ENCODE data around the gene EPS8L3.

The EPS8L3 gene

GRCh38 chr1:109770331-109771095 lies 6.8 kb upstream of the EPS8L3 start:
- Histone ChIP-seq H3K4me2 (ENCODE audit: low read length) (no peak overlapping the region), H3K36me3 (ENCODE audit: control insufficient read depth, insufficient read depth, low read length) (no peaks in the 10 kb centered on the region), H3K4me3 (ENCODE audit: low read depth, low read length) (no peak overlapping the region), H3K79me2 (no peaks in the 10 kb centered on the region), H2AFZ (no peak overlapping the region), H3K27me3 (ENCODE audit: control insufficient read depth, insufficient read depth, low read length) (no peaks in the 10 kb centered on the region), H3K9me3 (ENCODE audit: control insufficient read depth, low read length) (no peaks in the 10 kb centered on the region), H3K27ac (no peak overlapping the region), H3K9ac (no peak overlapping the region), H3K4me1 (no peaks in the 10 kb centered on the region)
- no peak for TF ChIP-seq CTCF (IDR thresholded peaks at IDR 0.05)

DNA sequence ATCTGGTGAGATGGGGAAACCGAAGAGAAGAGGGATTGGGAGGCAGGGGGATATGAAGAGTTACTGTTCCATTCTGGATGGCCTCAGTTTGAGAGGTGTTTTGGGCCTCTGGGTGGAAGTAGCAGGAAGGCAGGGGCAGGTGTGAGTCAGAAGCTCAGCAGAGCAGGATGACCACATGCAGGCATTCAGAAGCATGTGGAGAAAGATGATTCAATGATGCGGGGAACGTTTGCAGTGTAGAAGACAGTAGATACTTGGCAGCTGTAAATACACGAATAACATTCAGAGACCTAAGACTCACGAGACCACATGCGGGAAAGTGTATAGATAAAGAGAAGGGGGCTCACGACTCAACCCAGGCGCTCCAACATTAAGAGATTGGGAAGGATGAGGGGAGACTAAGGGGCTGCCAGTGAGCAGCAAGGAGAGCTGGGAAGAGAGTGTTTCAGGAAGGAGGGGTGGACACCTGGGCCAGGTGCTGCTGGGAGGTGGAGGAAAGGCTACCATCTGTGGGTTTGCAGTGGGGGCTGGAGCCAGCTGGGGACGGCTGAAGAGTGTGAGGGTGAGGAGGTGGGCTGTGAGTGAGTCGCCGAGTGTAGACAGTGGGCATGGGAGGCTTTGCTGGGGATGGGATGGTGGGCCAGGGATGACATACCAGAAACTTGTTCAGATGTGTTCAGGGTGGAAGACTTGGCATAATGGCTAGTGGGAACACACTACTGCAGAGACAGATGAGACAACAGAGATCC lies 5.8 kb upstream of the EPS8L3 start:
- Histone ChIP-seq H2AFZ (no peak overlapping the region), H3K79me2 (no peaks in the 10 kb centered on the region), H3K36me3 (ENCODE audit: control insufficient read depth, insufficient read depth, low read length) (no peaks in the 10 kb centered on the region), H3K9ac (no peak overlapping the region), H3K4me2 (ENCODE audit: low read length) (no peak overlapping the region), H3K4me1 (no peaks in the 10 kb centered on the region), H3K27ac (no peak overlapping the region), H3K4me3 (ENCODE audit: low read depth, low read length) (no peak overlapping the region), H3K27me3 (ENCODE audit: control insufficient read depth, insufficient read depth, low read length) (no peaks in the 10 kb centered on the region), H3K9me3 (ENCODE audit: control insufficient read depth, low read length) (no peaks in the 10 kb centered on the region)
- TF ChIP-seq CTCF (IDR thresholded peaks at IDR 0.05): no peak

DNA sequence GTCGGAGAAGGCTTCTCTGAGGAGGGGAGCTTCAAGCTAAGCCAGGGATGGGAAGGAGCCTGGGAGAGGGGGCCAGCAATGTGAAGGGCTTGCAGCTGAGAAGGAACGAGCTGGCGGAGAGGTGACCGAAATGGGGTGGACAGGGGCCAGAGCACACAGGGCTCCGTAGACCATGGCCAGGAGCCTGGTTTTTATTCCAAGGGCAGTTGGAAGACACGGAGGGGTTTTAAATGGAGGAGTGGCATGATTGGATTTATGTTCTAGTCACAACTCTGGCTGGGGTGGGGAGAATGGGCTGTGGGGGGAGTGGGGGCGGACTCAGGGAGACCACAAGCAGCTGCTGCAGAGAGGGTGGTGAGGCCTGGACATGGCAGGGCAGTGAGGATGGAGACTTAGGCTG lies 5.1 kb upstream of the EPS8L3 start:
- Histone ChIP-seq H3K4me2 (ENCODE audit: low read length) (no peak overlapping the region), H3K4me1 (no peaks in the 10 kb centered on the region), H3K36me3 (ENCODE audit: control insufficient read depth, insufficient read depth, low read length) (no peaks in the 10 kb centered on the region), H3K27ac (no peak overlapping the region), H3K4me3 (ENCODE audit: low read depth, low read length) (no peak overlapping the region), H3K79me2 (no peaks in the 10 kb centered on the region), H3K9ac (no peak overlapping the region), H3K27me3 (ENCODE audit: control insufficient read depth, insufficient read depth, low read length) (no peaks in the 10 kb centered on the region), H3K9me3 (ENCODE audit: control insufficient read depth, low read length) (no peaks in the 10 kb centered on the region), H2AFZ (no peak overlapping the region)
- no peak for TF ChIP-seq CTCF (IDR thresholded peaks at IDR 0.05)

DNA sequence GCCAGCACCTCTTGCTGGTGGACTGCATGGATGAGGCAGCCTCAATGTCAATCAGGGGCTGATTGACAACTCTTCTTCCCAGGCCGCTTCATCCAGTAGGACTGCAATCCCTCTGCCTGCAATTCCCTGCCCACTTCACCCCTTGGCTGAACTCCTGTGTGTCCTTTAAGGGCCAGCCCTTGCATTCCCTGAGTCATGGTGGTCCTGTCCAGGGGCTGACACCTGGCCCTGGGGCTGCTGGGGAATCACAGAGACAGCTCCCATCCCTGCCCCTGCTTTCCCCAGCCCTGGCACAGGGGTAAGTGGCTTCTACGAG lies 4.6 kb upstream of the EPS8L3 start:
- Histone ChIP-seq H3K36me3 (ENCODE audit: control insufficient read depth, insufficient read depth, low read length) (no peaks in the 10 kb centered on the region), H3K9me3 (ENCODE audit: control insufficient read depth, low read length) (no peaks in the 10 kb centered on the region), H3K9ac (no peak overlapping the region), H3K27ac (no peak overlapping the region), H3K27me3 (ENCODE audit: control insufficient read depth, insufficient read depth, low read length) (no peaks in the 10 kb centered on the region), H2AFZ (no peak overlapping the region), H3K4me1 (no peaks in the 10 kb centered on the region), H3K4me2 (ENCODE audit: low read length) (no peak overlapping the region), H3K4me3 (ENCODE audit: low read depth, low read length) (no peak overlapping the region), H3K79me2 (no peaks in the 10 kb centered on the region)
- TF ChIP-seq CTCF (IDR thresholded peaks at IDR 0.05): no peak
